KBM-7 (cell line): Measurements from ENCODE around the gene NFIA.

Experiments
- DNase-seq: peaks from one replicate; pipeline ENCODE4 v3.0.0-alpha.2; 2015
- in situ Hi-C: fragments of 300-500 bp; cut with MboI; formaldehyde crosslinking; loops from 2 replicates; pipeline ENCODE4 v1.14.3; 2020; ENCODE audit warnings: low sequenced_read_pairs, low pct_unique_long_range_greater_than_20kb, mixed read lengths

NFIA gene

DNA sequence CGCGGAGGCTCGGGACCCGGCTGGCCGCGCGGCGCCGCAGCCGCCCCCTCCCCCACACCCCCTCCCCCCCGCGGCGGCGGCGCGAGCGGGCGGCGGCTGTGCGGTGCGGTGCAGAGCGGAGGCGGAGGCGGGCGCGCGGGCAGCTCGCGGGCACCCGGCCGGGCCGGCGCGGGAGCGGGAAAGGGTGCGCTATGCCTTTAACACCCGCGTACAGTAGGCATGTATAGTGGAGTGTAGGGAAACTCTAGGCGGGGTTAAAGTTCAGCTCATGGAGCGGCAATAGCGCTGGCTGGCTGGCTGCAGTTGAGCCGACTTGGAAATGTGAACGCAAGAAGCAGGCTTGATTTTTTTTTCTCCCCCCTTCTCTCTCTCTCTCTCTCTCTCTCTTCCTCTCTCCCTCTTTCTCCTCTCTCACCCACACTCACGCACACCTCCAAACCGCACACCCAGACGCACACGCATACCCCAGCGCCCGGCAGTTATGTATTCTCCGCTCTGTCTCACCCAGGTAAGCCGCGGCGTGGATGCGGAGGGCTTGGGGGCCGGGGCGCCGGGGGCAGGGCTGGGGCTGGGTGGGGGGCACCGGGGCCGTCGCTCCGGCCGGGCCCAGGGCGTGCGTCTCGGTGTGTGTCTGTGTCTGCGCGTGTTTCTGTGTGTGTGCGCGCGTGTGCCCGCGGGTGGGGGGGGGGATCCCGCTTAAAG is at the start of gene NFIA:
Gene NFIA (plus strand): TSS at position 251 of the 702 bp plus-strand sequence.
- in situ Hi-C loops = no loop called here
- peak; percentile 60 for DNase-seq

DNA sequence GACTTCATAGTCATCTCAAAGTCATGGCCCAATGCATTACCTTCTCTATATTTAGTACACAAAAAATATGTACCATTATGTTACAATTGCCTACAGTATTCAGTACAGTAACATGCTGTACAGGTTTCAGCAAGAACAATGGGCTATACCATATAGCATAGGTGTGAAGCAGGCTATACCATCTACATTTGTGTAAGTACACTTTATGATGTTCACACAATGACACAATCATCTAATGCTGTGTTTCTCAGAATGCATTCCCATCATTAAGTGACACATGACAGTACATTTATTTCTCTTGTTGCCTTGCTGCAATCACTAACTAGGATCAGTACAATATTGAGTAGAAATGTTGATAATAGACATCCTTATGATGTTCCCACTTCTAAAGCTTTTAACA is 46.5 kb upstream of the NFIA start:
- DNase-seq = no peak
- in situ Hi-C loops = no loop called here

GRCh38 chr1:61042466-61043009 is 39.8 kb upstream of the NFIA start:
- in situ Hi-C loops = no loop called here
- DNase-seq = no peak

DNA sequence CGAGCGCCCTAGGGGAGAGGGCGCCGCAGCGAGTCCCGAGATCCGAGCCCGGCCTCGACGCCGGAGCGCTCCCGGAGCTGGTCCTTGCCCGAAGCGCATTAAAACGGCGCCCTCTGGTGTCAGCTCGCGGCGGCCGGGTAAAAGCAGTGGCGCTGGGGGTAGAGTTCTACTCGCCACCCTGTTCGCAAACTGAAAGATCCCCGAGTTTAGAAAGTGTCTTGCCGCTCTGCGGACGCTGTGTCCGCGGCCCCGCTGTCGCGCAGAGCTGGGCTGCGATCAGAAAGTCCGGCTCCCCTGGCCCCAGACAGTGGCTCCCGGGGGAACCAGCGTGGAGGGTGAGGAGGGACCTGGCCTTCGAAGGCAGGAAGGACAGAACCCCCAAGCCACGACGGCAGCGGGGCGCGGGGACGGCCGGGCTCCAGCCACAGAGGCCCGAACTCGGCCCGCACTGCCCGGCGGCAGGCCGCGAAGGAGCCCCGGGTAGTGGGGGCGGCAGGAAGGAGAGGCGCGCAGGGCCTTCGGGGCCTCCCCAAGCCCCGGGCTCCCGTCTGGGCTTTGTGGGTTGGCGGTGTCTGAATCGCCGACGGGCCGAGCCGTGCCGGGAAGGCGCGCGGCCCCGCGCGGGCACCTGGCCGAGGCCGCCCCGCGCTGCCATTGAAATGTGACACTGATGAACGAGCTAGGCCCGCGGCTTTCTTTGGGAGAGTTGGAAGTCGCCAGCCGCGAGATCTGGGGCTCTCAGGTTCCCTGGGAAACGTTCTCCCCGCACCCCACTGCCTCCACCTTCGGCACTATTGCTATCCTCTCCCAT is 39.1 kb upstream of the NFIA start:
- in situ Hi-C loops = no loop called here
- DNase-seq = peak; percentile 62

GRCh38 chr1:61046434-61046833 is 35.9 kb upstream of the NFIA start:
- in situ Hi-C loops = no loop called here
- DNase-seq = no peak

GRCh38 chr1:61047061-61047460 is 35.3 kb upstream of the NFIA start:
- DNase-seq = no peak
- in situ Hi-C loops = no loop called here

GRCh38 chr1:61049850-61050540 is 32.4 kb upstream of the NFIA start:
- in situ Hi-C loops = no loop called here

GRCh38 chr1:61050541-61051442 is 31.6 kb upstream of the NFIA start:
- no peak for DNase-seq
- in situ Hi-C loops = no loop called here

More at GRCh38 chr1:61049850-61050540, 32.4 kb upstream of the NFIA start:
- peak; percentile 94 for DNase-seq

DNA sequence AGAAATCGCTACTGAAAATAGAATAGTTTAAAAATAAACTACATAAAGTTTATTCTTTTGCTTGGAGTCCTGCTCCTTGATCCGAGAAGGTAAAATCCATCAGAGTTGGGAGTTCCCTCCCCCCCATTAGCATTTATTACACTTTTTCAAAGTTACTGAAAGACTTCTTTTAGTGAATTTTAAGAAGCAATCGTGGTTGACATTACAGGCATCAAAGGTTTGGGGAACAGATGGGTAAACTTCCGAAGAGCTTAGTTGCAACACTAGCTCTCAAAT is 31.0 kb upstream of the NFIA start:
- in situ Hi-C loops = no loop called here
- DNase-seq = no peak

- no peak for DNase-seq
- in situ Hi-C loops = no loop called here
Measured at GRCh38 chr1:61051719-61052394, 30.5 kb upstream of the NFIA start.

GRCh38 chr1:61052395-61053225 is 29.8 kb upstream of the NFIA start:
- in situ Hi-C loops = no loop called here

GRCh38 chr1:61053226-61053711 is 29.1 kb upstream of the NFIA start:
- no peak for DNase-seq
- in situ Hi-C loops = no loop called here

More at GRCh38 chr1:61052395-61053225, 29.8 kb upstream of the NFIA start:
- DNase-seq = no peak

DNA sequence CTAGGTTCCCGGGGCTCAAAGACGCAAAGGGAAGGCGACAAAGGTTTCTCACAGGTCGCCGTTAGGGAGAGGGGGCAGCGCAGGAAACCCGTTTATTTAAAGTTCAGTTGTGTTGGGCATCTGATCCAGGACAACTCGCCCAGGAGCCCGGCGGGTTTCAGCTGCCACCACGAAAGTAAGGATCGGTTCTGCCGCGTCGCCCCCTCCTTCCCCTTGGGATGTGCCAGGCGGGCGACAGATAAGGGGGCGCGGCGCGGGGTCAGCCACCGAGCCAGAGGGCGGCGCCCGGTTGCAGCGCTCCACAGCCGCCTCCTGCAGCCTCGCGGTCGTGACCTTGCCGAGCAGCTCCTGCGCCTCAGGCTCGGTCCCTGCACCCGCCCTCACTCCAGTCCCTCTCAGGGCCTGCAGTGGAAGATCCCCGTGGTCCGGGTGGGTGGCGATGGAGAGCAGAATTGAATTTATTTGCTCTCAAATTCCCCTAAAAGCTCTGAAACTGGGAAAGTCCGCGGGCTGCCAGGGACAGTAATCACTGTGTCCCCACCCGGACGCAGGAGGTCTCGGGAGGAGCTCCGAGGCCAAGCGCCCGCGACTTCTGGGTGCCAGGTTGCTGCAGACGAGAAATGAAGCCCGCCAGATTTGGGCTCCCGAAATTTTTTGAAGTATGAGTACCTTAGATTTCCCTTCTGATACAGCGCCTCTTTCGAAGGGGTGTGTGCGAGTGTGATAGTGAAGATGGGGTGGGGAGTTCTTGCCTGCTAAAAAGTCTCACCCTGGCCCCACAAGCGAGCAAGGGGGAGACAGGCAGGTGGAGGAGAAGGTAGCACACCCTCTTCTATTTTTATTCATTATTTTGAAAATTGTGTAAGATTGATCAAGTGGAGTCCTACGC is 28.4 kb upstream of the NFIA start:
- in situ Hi-C loops = no loop called here
- no peak for DNase-seq

GRCh38 chr1:61054601-61054993 is 27.8 kb upstream of the NFIA start:
- in situ Hi-C loops = no loop called here
- DNase-seq = no peak

DNA sequence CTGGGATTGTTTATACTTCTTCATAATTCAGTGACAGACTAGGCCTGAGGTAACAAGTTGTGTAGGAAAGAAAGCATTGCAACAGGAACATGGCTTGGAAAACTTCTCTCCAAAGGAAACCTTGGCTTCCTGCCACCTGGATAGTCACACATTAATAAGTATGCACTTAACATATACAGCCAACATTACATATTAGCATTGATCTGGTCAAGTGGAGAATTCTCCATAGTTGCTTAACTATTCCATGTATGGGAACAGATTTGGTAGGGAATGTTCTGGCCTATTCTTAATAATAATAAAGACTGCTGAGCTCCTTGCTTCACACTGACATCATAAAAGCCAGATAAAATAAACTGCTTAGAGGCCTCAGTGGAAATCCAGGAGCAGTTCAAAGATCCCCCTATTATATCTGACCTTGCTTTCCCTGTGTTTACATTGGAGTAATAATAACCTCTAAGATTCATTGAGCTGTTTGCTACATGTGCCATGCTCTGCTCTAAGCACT is 27.2 kb upstream of the NFIA start:
- in situ Hi-C loops = no loop called here
- DNase-seq = no peak

GRCh38 chr1:61056196-61056572 is 26.2 kb upstream of the NFIA start:
- DNase-seq = no peak
- in situ Hi-C loops = no loop called here
